Measurements from ENCODE around the gene MAP2K6.

MAP2K6 gene

DNA sequence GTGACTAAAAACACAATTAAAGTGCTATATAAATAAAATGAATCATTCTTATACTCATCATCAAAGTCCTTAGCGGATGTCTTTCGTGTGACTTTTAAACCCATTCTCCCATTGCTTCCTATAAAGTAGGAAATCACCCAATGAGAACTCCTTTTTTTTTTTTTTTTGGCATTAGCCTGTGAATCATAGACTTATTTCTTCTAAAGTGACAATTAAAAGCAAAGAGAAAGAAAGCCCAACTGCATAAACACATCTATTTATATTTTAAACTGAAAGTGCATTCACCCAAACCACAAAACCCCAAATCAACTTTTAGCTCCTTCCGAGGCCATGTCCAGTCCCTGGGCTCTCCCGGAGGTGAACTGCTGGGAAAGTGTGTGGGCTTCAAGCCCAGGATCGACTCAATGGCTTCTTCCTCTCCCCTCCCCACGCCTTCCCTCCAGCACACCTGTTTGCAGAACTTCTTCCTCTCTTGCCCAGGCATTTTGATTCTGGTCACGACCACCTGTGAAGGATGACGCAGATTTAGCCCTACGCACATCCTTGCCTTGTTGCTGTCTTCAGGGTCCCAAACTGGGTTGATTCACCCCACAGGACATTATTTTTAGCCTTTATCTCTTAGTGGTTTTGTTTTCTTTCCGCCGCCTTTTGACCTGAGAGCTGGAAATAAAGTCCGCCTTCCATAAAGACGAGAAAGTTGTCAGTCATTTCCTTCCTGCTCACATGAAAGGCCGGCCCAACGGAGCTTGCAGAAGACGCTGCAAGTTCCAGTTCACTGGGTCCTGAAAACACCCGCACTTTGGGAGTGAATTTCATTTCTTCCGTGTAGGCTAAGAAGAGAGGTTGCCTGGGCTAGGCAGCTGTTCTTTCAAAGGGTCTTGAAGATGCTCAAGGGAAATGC, 166.8 kb downstream of the MAP2K6 start:
- Histone ChIP-seq H3K9ac (ENCODE audit: low read length) (no peak overlapping the region), H3K9me3 (ENCODE audit: control insufficient read depth, low read length) (no peaks in the 10 kb centered on the region), H3K36me3 (ENCODE audit: control insufficient read depth, insufficient read depth, low read length) (no peaks in the 10 kb centered on the region), H3K4me1 (ENCODE audit: control insufficient read depth, insufficient read depth, low read length) (no peaks in the 10 kb centered on the region), H3K27me3 (ENCODE audit: control insufficient read depth, insufficient read depth, low read length) (peaks cover 4% of the 10 kb centered on the region), H3K4me3 (ENCODE audit: low read length) (no peak overlapping the region)

DNA sequence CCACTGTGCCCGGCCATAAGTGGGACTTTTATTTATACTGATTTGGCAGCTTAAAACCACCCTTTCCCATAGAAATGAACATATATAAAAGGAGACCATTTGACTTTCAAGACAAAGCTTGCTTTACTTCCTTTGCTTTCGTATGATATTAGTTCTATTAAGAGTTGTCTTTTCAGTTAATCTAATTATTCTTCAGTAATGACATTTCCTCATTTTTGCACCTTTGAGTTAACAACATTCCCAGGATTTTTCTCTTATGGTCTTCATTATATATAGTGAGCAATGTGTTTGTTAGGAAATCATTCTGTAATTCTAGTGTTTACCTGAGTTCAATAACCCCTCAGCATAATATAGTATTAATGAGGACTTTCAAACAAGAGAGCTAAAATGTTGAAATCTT, 173.8 kb downstream of the MAP2K6 start:
- no peaks in the 10 kb centered on the region for H3K4me1 ChIP-seq (ENCODE audit: control insufficient read depth, insufficient read depth, low read length)
- H3K9me3 ChIP-seq (ENCODE audit: control insufficient read depth, low read length) = no peaks in the 10 kb centered on the region
- H3K36me3 ChIP-seq (ENCODE audit: control insufficient read depth, insufficient read depth, low read length) = no peaks in the 10 kb centered on the region
- no peak overlapping the region for H3K9ac ChIP-seq (ENCODE audit: low read length)
- peaks cover under 1% of the 10 kb centered on the region for H3K27me3 ChIP-seq (ENCODE audit: control insufficient read depth, insufficient read depth, low read length)
- no peak overlapping the region for H3K4me3 ChIP-seq (ENCODE audit: low read length)

GRCh38 chr17:69588827-69589239, 174.3 kb downstream of the MAP2K6 start:
- H3K36me3 ChIP-seq (ENCODE audit: control insufficient read depth, insufficient read depth, low read length) = no peaks in the 10 kb centered on the region
- no peaks in the 10 kb centered on the region for H3K4me1 ChIP-seq (ENCODE audit: control insufficient read depth, insufficient read depth, low read length)
- H3K9ac ChIP-seq (ENCODE audit: low read length) = no peak overlapping the region
- no peaks in the 10 kb centered on the region for H3K9me3 ChIP-seq (ENCODE audit: control insufficient read depth, low read length)
- no peak overlapping the region for H3K4me3 ChIP-seq (ENCODE audit: low read length)
- no peaks in the 10 kb centered on the region for H3K27me3 ChIP-seq (ENCODE audit: control insufficient read depth, insufficient read depth, low read length)

DNA sequence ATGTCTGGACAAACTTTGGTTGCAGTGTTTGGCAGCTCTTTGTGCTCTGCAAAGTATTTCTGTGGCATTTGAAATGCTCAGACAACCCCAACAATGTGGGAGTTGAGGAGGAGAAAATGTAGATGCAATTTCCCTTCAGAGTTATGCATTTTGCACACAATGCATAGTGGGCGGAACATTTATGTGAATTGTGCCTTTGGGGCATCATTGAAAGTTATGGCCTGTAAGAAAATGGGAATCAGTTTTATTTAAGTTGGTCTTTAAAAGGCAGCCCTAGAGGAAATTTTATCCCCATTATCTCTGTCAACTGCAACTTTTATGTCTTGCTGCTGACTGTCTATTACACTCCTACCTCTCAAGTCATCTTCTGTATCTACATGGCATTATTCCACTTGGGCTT, 176.2 kb downstream of the MAP2K6 start:
- no peaks in the 10 kb centered on the region for H3K27me3 ChIP-seq (ENCODE audit: control insufficient read depth, insufficient read depth, low read length)
- H3K4me3 ChIP-seq (ENCODE audit: low read length) = no peak overlapping the region
- no peaks in the 10 kb centered on the region for H3K4me1 ChIP-seq (ENCODE audit: control insufficient read depth, insufficient read depth, low read length)
- no peaks in the 10 kb centered on the region for H3K36me3 ChIP-seq (ENCODE audit: control insufficient read depth, insufficient read depth, low read length)
- no peaks in the 10 kb centered on the region for H3K9me3 ChIP-seq (ENCODE audit: control insufficient read depth, low read length)
- H3K9ac ChIP-seq (ENCODE audit: low read length) = no peak overlapping the region

DNA sequence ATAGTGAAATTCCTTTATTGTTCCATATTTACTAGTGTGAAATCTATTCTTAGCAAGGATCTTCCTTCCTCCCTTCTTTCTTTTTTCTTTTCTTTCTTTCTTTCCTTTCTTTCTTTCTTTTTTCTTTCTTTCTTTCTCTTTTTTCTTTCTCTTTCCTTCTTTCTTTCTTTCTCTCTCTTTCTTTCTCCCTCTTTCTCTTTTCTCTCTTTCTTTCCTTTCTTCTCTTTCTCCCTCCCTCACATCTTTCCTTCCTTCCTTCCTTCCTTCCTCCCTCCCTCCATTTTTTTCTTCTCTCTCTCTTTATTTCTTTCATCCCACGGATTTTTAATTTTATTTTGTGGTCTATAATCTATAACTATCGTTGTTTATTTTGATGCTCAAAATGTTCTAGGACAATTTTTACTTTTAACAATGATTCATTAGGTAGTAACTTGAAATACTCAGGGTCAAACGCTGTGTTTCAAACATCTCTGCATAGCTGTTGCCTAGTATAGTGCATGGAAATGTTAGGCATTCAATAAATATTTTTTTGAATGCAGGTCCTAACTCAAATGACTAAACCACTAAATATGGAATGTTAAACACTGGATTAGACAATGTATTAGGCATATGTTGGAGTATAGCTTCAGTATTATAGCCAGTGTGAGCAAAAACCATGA, 178.3 kb downstream of the MAP2K6 start:
- no peaks in the 10 kb centered on the region for H3K4me1 ChIP-seq (ENCODE audit: control insufficient read depth, insufficient read depth, low read length)
- H3K9me3 ChIP-seq (ENCODE audit: control insufficient read depth, low read length) = no peaks in the 10 kb centered on the region
- H3K36me3 ChIP-seq (ENCODE audit: control insufficient read depth, insufficient read depth, low read length) = no peaks in the 10 kb centered on the region
- no peak overlapping the region for H3K9ac ChIP-seq (ENCODE audit: low read length)
- H3K27me3 ChIP-seq (ENCODE audit: control insufficient read depth, insufficient read depth, low read length) = no peaks in the 10 kb centered on the region
- H3K4me3 ChIP-seq (ENCODE audit: low read length) = no peak overlapping the region

GRCh38 chr17:69593351-69593715, 178.8 kb downstream of the MAP2K6 start:
- H3K27me3 ChIP-seq (ENCODE audit: control insufficient read depth, insufficient read depth, low read length) = no peaks in the 10 kb centered on the region
- no peak overlapping the region for H3K4me3 ChIP-seq (ENCODE audit: low read length)
- no peaks in the 10 kb centered on the region for H3K36me3 ChIP-seq (ENCODE audit: control insufficient read depth, insufficient read depth, low read length)
- no peaks in the 10 kb centered on the region for H3K9me3 ChIP-seq (ENCODE audit: control insufficient read depth, low read length)
- H3K9ac ChIP-seq (ENCODE audit: low read length) = no peak overlapping the region
- H3K4me1 ChIP-seq (ENCODE audit: control insufficient read depth, insufficient read depth, low read length) = peaks cover 4% of the 10 kb centered on the region

DNA sequence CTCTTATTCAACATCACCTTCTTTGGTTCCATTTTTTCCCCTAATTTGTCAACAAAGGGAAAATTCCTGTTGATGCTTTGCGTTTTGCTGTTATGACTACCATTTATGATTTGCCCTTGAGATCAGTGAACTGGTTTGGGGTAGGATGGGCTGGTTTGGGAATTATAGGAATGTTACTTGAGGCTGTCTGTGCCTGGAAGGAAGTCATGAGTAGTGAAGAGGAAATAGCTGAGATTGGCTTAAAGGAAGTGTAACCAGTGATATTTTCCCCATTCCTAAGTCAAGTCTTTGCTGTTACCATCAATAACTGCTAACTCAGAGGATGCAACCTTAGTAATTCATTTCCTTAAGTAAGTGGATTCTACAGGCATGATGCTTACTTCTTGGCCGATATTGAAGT, 179.2 kb downstream of the MAP2K6 start:
- Histone ChIP-seq H3K4me3 (ENCODE audit: low read length) (no peak overlapping the region), H3K4me1 (ENCODE audit: control insufficient read depth, insufficient read depth, low read length) (peaks cover 4% of the 10 kb centered on the region), H3K9ac (ENCODE audit: low read length) (no peak overlapping the region), H3K27me3 (ENCODE audit: control insufficient read depth, insufficient read depth, low read length) (no peaks in the 10 kb centered on the region), H3K36me3 (ENCODE audit: control insufficient read depth, insufficient read depth, low read length) (no peaks in the 10 kb centered on the region), H3K9me3 (ENCODE audit: control insufficient read depth, low read length) (no peaks in the 10 kb centered on the region)

GRCh38 chr17:69594641-69595040, 180.1 kb downstream of the MAP2K6 start:
- H3K27me3 ChIP-seq (ENCODE audit: control insufficient read depth, insufficient read depth, low read length) = no peaks in the 10 kb centered on the region
- peaks cover 4% of the 10 kb centered on the region for H3K4me1 ChIP-seq (ENCODE audit: control insufficient read depth, insufficient read depth, low read length)
- no peak overlapping the region for H3K9ac ChIP-seq (ENCODE audit: low read length)
- no peaks in the 10 kb centered on the region for H3K9me3 ChIP-seq (ENCODE audit: control insufficient read depth, low read length)
- no peaks in the 10 kb centered on the region for H3K36me3 ChIP-seq (ENCODE audit: control insufficient read depth, insufficient read depth, low read length)
- H3K4me3 ChIP-seq (ENCODE audit: low read length) = no peak overlapping the region

- Histone ChIP-seq H3K9ac (ENCODE audit: low read length) (no peak overlapping the region), H3K9me3 (ENCODE audit: control insufficient read depth, low read length) (no peaks in the 10 kb centered on the region), H3K4me1 (ENCODE audit: control insufficient read depth, insufficient read depth, low read length) (peaks cover 4% of the 10 kb centered on the region), H3K27me3 (ENCODE audit: control insufficient read depth, insufficient read depth, low read length) (no peaks in the 10 kb centered on the region), H3K36me3 (ENCODE audit: control insufficient read depth, insufficient read depth, low read length) (no peaks in the 10 kb centered on the region), H3K4me3 (ENCODE audit: low read length) (no peak overlapping the region)
Measured at GRCh38 chr17:69596141-69596540, 181.6 kb downstream of the MAP2K6 start.

DNA sequence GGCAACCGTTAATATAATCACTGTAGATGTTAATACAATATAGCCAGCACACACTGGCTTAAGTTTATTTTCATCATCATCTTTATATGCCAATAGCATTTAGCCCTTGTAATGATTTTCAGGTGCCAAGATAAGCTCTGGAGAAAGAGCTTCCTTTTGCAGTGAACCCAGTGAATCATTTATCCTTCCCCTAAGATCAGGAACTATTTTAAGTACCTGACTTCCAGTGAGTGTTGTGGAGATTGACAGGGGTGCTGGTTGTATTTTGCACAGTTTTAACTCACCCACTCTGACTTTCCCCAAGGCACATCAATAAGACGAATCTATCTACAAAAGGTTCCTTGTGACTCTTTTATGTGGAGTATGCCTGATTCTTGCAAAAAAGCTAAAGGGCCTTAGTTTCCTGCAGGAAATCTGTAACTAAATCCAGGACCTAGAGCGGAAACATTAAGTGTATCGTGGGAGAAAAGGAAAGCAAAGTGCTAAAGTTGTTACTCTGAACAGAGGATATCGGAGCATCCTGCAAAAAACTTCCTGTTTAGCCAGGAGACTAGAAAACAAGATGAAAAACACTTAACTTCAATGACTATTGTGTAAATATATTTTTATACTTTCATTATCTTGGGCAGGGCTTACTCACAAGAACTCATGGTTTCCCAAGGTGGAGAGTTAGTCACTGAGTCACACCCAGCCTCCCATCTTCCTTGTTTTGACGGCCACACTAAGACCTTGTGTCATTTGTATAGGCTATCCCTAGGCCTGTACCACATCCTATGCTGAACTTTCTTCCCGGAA, 183.6 kb downstream of the MAP2K6 start:
- no peak overlapping the region for H3K4me3 ChIP-seq (ENCODE audit: low read length)
- no peaks in the 10 kb centered on the region for H3K27me3 ChIP-seq (ENCODE audit: control insufficient read depth, insufficient read depth, low read length)
- no peaks in the 10 kb centered on the region for H3K9me3 ChIP-seq (ENCODE audit: control insufficient read depth, low read length)
- peaks cover 4% of the 10 kb centered on the region for H3K4me1 ChIP-seq (ENCODE audit: control insufficient read depth, insufficient read depth, low read length)
- H3K36me3 ChIP-seq (ENCODE audit: control insufficient read depth, insufficient read depth, low read length) = no peaks in the 10 kb centered on the region
- no peak overlapping the region for H3K9ac ChIP-seq (ENCODE audit: low read length)

GRCh38 chr17:69602972-69603371, 188.5 kb downstream of the MAP2K6 start:
- no peaks in the 10 kb centered on the region for H3K36me3 ChIP-seq (ENCODE audit: control insufficient read depth, insufficient read depth, low read length)
- no peaks in the 10 kb centered on the region for H3K9me3 ChIP-seq (ENCODE audit: control insufficient read depth, low read length)
- H3K9ac ChIP-seq (ENCODE audit: low read length) = no peak overlapping the region
- H3K4me1 ChIP-seq (ENCODE audit: control insufficient read depth, insufficient read depth, low read length) = peaks cover 3% of the 10 kb centered on the region
- no peaks in the 10 kb centered on the region for H3K27me3 ChIP-seq (ENCODE audit: control insufficient read depth, insufficient read depth, low read length)
- H3K4me3 ChIP-seq (ENCODE audit: low read length) = no peak overlapping the region

Data from mucosa of stomach (tissue), 1 donor.